DND-41 (cell line): ENCODE results near the gene PLAAT5.

Source experiments
- CTCF ChIP-seq: IDR thresholded peaks from 2 replicates; pipeline ENCODE4 v1.5.1; 2012; ENCODE audit warnings: borderline replicate concordance, low read length, moderate library complexity, mild to moderate bottlenecking; ENCODE audit not compliant: poor library complexity, severe bottlenecking; ENCODE audit errors: extremely low read depth
- EZH2 ChIP-seq: IDR thresholded peaks from 3 replicates; pipeline ENCODE4 v1.6.1; 2012; ENCODE audit warnings: borderline replicate concordance, low read depth, mild to moderate bottlenecking, moderate library complexity, low read length, inconsistent platforms; ENCODE audit not compliant: severe bottlenecking

GRCh38 chr11:63534076-63534475 is 43.1 kb upstream of the PLAAT5 start:
- no peak for TF ChIP-seq CTCF
- no peak for TF ChIP-seq EZH2
